Nephron (organoid): ENCODE measurements around the gene HDGF.
A peak's percentile ranks its signal among the peaks of the same experiment; 100 is the strongest.

Experiments used
- H3K27ac Mint-ChIP-seq, 3 experiments: 2 replicates each; pipeline ENCODE4 v1.8.0; 2020; ENCODE audit warnings: mixed read lengths in 3 of 3, mild to moderate bottlenecking in 2 of 3, moderate library complexity in 1 of 3
- H3K27me3 Mint-ChIP-seq: 2 replicates; pipeline ENCODE4 v1.8.0; 2021; ENCODE audit warnings: low read depth, mild to moderate bottlenecking, moderate library complexity, mixed read lengths
- H3K36me3 Mint-ChIP-seq: 2 replicates; pipeline ENCODE4 v1.8.0; 2020; ENCODE audit warnings: low read depth, mixed read lengths
- H3K4me1 Mint-ChIP-seq: 2 replicates; pipeline ENCODE4 v1.8.0; 2020; ENCODE audit warnings: mixed read lengths
- H3K4me3 Mint-ChIP-seq, 3 experiments: 2 replicates each; pipeline ENCODE4 v1.8.0; 2020; ENCODE audit warnings: mild to moderate bottlenecking in 3 of 3, mixed read lengths in 3 of 3, moderate library complexity in 2 of 3
- H3K9me3 Mint-ChIP-seq: 2 replicates; pipeline ENCODE4 v1.8.0; 2020; ENCODE audit warnings: mixed read lengths
- CTCF ChIP-seq, 3 experiments: fragments of 200-600 bp; sonication (generic); IDR thresholded peaks; one replicate each; pipeline ENCODE4 v1.5.0; 2021; ENCODE audit warnings: antibody characterized with exemption in 3 of 3; ENCODE audit not compliant: unreplicated experiment in 3 of 3

HDGF gene

GRCh38 chr1:156756355-156756754 is 4.9 kb upstream of the HDGF start:
- Mint-ChIP-seq H3K4me1 (peaks cover 29% of the 10 kb centered on the region), H3K27ac (no peak overlapping the region), H3K9me3 (no peaks in the 10 kb centered on the region), H3K4me3 (no peak overlapping the region), H3K36me3 (peaks cover 4% of the 10 kb centered on the region), H3K27me3 (no peaks in the 10 kb centered on the region)
- no peak for TF ChIP-seq CTCF (IDR thresholded peaks at IDR 0.05; ENCODE audit: unreplicated experiment in 3 of 3)

GRCh38 chr1:156755527-156755950 is 4.1 kb upstream of the HDGF start:
- peak overlapping the region in 1 of 3 experiments; percentile 37 for H3K27ac Mint-ChIP-seq
- no peak for TF ChIP-seq CTCF (IDR thresholded peaks at IDR 0.05; ENCODE audit: unreplicated experiment in 3 of 3)
- H3K4me3 Mint-ChIP-seq: peak overlapping the region in 1 of 3 experiments; percentile 41
- peaks cover 4% of the 10 kb centered on the region for H3K36me3 Mint-ChIP-seq
- no peaks in the 10 kb centered on the region for H3K27me3 Mint-ChIP-seq
- peaks cover 31% of the 10 kb centered on the region for H3K4me1 Mint-ChIP-seq
- H3K9me3 Mint-ChIP-seq: no peaks in the 10 kb centered on the region

GRCh38 chr1:156754219-156754618 is 2.7 kb upstream of the HDGF start:
- Mint-ChIP-seq H3K36me3 (peaks cover 2% of the 10 kb centered on the region), H3K4me3 (peak overlapping the region; percentile 57 to 96 (median 78)), H3K27me3 (no peaks in the 10 kb centered on the region), H3K4me1 (peaks cover 41% of the 10 kb centered on the region), H3K9me3 (no peaks in the 10 kb centered on the region), H3K27ac (peak overlapping the region in 1 of 3 experiments; percentile 60)
- no peak for TF ChIP-seq CTCF (IDR thresholded peaks at IDR 0.05; ENCODE audit: unreplicated experiment in 3 of 3)

GRCh38 chr1:156752843-156753482 is 1.5 kb upstream of the HDGF start:
- Mint-ChIP-seq H3K27ac (peak overlapping the region; percentile 92 to 97 (median 95)), H3K36me3 (no peaks in the 10 kb centered on the region), H3K27me3 (no peaks in the 10 kb centered on the region), H3K9me3 (no peaks in the 10 kb centered on the region), H3K4me3 (peak overlapping the region; percentile 96 to 98 (median 97)), H3K4me1 (peaks cover 53% of the 10 kb centered on the region)
- TF ChIP-seq CTCF (IDR thresholded peaks at IDR 0.05; ENCODE audit: unreplicated experiment in 3 of 3): no peak

GRCh38 chr1:156751757-156752481 is 444 bp upstream of the HDGF start:
- peak overlapping the region; percentile 96 to 98 (median 97) for H3K4me3 Mint-ChIP-seq
- H3K36me3 Mint-ChIP-seq: no peaks in the 10 kb centered on the region
- peak overlapping the region; percentile 92 to 97 (median 95) for H3K27ac Mint-ChIP-seq
- no peak for TF ChIP-seq CTCF (IDR thresholded peaks at IDR 0.05; ENCODE audit: unreplicated experiment in 3 of 3)
- no peaks in the 10 kb centered on the region for H3K27me3 Mint-ChIP-seq
- H3K9me3 Mint-ChIP-seq: no peaks in the 10 kb centered on the region
- H3K4me1 Mint-ChIP-seq: peaks cover 61% of the 10 kb centered on the region
